T-helper 22 cell (primary cell): ENCODE measurements around the gene SLC25A13.
"Not testable (repeated sequence)": the region's sequence is repeated elsewhere in the genome, so short reads cannot be mapped to it uniquely, and the experiment has no call there.

Experiments used
- DNase-seq: peaks from one replicate; pipeline ENCODE4 v3.0.0-alpha.2; 2020; ENCODE audit warnings: low read depth

Gene SLC25A13

DNA sequence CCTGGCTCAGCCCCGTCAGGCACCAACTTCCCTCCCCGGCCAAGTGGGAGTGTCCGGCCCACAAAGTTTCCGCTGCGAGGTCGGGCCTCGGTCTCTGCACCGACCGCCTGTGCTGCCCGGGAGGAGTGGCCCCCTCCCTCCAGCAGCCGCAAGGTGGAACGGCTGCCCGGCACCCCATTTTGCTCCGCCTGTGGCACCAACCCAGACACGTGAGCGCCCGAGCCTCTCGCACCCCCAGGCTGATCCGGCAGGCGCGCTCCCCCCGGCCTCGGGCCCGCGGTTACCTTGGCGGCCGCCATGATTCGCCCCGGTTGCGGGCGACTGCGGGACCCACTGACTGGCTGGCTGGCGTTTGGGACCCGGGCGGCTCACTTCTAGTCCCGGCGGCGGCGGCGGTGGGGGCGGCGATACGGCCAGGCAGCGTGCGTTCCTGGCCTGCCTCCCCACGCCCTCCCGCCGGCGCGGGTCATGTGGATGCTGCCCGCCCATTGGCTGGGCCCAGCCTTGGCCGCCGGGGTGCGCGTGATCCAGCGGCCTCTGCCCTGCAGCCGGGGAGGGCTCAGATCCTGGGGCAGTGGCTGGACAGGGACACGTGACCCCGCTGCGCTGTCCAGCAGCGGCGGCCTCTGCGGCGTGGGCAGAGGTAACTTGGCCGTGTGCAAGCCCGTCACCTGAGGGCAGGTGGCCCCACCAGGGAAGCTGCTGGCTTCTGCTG, at the start of gene SLC25A13:
TSS of gene SLC25A13 (minus strand) at position 441 of the 715 bp plus-strand sequence. CDS start at position 299, 142 bp downstream.
- peak; percentile 39 for DNase-seq

DNA sequence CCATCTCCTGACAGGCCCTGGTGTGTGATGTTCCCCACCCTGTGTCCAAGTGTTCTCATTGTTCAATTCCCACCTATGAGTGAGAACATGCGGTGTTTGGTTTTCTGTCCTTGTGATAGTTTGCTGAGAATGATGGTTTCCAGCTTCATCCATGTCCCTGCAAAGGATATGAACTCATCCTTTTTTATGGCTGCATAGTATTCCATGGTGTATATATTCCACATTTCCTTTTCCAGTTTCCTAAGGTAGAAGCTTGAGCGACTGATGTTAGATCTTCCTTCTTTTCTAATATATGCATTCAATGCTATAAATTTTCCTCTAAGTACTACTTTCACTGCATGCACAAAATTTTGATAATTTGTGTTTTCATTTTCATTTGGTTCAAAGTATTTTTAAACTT, 44.0 kb upstream of the SLC25A13 start:
- DNase-seq = not testable (repeated sequence)

DNA sequence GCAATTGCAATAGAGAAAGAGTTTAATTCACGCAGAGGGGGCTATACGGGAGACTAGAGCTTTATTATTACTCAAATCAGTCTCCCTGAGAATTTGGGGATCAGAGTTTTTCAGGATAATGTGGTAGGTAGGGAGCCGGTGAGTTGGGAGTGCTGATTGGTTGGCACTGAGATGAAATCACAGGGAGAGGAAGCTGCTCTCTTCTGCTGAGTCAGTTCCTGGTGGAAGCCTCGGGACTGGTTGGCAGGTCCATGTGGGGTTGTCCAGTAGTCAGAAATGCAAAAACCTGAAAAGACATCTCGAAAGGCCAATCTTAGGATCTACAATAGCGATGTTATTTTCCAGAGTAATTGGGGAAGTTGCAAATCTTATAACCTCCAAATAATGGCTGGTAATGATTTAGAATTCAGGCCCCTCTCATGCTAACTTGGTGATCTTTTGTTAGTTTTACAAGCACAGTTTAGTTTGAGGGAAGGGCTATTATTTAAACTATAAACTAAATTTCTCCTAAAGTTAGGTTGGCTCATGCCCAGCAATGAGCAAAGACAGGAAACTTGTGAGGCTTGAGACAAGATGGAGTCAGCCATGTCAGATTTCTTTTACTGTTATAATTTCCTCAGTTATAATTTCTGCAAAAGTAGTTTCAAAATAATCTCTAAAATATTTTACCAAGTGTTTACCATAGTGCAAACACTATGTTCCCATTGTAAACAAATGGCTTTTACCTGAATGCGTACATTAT, 39.4 kb upstream of the SLC25A13 start:
- DNase-seq = no peak

GRCh38 chr7:96359876-96360275, 38.0 kb upstream of the SLC25A13 start:
- no peak for DNase-seq

- DNase-seq = not testable (repeated sequence)
Observed at GRCh38 chr7:96358236-96358971, 36.5 kb upstream of the SLC25A13 start.

DNA sequence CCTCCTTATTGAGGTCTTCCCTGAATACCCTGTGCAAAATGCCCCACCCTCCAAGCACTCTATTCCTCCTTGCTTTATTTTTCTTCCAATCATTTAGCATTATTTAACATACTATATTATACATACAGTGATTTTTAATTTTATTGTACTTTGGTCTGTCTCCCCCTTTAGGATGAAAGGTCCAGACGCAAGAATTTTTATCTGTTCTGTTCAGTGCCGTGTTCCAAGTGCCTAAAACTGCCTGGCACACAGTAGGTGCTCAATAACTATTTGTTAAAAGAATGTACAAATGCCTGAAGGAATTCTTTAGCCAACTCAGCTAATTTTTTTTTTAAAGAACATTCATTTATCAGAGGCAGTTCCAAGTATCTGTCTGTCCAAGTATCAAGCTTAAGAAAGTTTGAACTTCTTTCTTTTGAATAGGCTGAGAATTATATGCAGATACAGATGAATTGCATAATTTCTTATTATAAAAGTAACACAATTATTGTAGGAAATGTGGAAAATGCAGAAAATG, 34.1 kb upstream of the SLC25A13 start:
- DNase-seq = no peak

GRCh38 chr7:96354881-96355280, 33.0 kb upstream of the SLC25A13 start:
- no peak for DNase-seq

GRCh38 chr7:96349572-96349971, 27.7 kb upstream of the SLC25A13 start:
- no peak for DNase-seq

GRCh38 chr7:96347471-96347870, 25.6 kb upstream of the SLC25A13 start:
- no peak for DNase-seq

DNA sequence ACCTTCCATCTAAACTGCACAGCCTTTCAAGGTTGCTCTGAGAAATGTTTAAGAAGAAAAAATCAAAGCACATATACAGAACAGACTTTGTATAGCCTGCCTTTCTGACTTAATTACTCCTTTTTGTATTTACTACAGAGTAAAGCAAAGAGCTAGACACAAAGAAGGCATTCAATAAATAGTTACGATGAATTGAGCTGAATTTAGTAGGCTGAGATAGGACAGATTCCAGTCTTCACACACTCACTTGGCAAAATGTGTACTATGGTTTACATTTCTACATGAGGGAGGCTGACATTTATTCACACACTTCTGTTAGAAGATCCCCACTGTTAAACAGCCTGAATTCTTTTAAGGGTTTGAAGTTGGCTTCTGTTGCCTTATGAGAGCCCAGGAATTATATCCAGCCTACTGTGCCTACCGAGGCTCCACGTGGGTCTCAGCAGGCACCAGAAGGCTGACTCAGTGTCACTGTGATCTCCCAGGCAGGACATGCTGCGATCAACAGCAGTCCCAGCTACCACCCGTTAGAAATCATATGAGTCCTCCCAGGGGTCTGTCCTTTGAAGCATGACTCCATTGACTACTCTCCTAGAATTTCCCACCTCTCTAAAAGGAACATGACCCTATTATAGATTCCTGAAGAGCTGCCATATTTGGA, 24.5 kb upstream of the SLC25A13 start:
- no peak for DNase-seq

- DNase-seq = no peak
Observed at GRCh38 chr7:96344236-96344635, 22.3 kb upstream of the SLC25A13 start.

GRCh38 chr7:96342049-96342448, 20.2 kb upstream of the SLC25A13 start:
- no peak for DNase-seq

GRCh38 chr7:96337519-96337918, 15.6 kb upstream of the SLC25A13 start:
- DNase-seq = no peak

- DNase-seq = no peak
Observed at GRCh38 chr7:96332325-96332724, 10.4 kb upstream of the SLC25A13 start.

DNA sequence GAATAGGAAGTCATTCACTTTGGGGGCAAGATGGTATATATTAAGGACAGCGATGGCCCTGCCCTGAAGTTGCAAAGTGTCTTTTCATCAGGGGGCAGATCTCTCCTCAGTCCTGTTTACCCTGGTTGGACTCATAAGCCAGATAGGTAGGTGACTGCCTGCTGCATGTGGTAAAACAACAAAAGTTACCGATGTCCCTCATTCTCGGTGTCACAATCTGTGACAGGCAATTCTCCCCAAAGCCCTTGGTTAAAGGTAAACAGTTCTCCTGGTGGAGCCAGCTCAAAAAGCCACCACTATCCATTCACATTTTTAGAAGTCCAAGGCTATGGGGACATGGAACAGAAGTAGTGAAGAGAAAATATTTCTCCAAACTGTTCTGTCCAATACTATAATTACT, 9.9 kb upstream of the SLC25A13 start:
- DNase-seq = no peak

GRCh38 chr7:96331233-96331632, 9.3 kb upstream of the SLC25A13 start:
- DNase-seq = no peak

GRCh38 chr7:96330193-96330592, 8.3 kb upstream of the SLC25A13 start:
- no peak for DNase-seq

DNA sequence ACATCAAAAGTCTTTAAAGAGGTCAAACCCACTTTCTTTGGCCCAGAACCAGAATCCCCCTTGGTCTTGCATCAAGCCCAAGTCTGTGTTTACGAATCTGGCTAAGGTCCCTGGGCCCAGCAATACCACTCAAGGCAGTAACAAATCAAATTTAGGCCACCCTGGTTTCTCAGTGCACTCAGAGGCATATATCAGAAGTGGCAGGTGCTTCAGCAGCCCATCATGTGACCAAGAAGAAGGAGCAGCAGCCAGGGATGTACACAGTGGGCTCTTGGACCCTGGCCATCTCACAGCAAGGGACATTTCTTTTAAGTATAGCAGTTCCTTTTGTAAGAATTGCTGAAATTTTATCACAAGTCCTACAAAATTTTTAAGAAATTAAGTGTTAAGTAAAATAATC, 7.3 kb upstream of the SLC25A13 start:
- no peak for DNase-seq

DNA sequence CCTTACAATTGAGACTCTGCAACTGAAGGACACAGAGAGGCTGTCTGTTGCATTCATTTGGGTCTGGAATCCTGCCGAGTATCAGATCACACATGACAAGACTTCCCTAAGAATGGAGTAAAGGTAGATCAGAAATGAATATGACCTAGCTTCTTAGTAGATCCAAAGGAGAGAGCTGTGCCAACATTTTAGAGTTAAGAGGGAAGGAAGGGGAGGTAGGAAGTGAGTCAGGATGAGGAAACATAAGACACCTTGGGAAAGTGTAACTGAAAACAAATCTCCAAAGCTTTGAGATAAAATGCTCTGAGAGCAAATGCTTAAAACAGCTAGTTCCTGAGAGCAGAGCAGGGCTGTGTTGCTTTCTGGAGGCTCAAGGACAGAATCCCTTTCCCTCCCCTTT, 6.1 kb upstream of the SLC25A13 start:
- no peak for DNase-seq

DNA sequence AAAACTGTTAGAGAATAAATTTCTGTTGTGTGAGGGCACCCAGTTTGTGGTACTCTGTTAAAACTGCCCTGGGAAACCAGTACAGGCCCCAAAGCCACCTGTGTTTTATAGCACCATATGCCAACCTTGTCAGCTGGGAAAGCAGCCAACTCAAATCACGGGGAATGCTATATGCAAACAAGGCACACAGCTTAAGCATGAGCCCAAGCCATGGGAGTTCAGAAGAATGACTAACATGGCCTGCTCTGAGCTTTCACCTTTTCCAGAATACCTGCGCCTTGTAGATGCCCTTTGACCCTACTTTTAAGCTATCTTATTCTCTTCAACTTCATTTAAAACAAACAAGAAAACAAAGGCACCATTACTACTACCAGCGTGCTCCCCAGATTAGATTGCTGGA, 5.5 kb upstream of the SLC25A13 start:
- DNase-seq = no peak

GRCh38 chr7:96326752-96327151, 4.9 kb upstream of the SLC25A13 start:
- not testable (repeated sequence) for DNase-seq

DNA sequence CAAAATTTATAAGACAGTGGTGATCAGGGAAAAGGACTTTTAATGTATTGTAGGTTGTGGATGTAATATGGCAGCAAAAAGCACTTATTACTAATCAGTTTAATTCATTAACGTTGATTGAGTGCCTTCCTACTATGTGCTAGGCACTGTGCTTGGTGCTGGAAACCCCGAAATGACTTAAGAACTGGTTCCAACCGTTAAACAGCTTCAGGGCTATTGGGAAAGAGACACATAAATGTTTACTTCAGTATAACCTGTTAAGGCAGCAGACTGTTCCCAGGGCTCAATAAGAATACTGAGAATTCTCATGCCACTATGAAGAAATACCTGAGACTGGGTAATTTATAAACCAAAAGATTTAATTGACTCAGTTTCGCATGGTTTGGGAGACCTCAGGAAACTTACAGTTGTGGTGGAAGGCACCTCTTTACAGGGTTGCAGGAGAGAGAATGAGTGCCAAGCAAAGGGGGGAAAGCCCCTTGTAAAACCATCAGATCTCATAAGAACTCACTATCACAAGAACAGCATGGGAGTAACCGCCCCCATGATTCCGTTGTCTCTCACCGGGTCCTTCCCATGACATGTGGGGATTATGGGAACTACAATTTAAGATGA, 1.1 kb upstream of the SLC25A13 start:
- no peak for DNase-seq
